Activated naive CD8-positive, alpha-beta T cell treated with anti-CD3 and anti-CD28 coated beads, Interleukin-2, amount 10 ng/mL, durations not matched to agents 7 days and 5 days (primary cell): Measurements from ENCODE around the gene DYNLT4. TPM values are rescaled to one million over a fixed set of nuclear protein-coding genes. Genes with fewer than 3 reads are reported as not detected.
A peak's percentile ranks its signal among the peaks of the same experiment; 100 is the strongest.

ENCODE experiments used
- ATAC-seq: fragments of 150-1000 bp; cut with Tn5 transposase; one replicate; pipeline ENCODE4 v1.10.0; 2021; ENCODE audit warnings: low read depth, moderate library complexity
- POLR2A ChIA-PET: fragments of 350-600 bp; sonication (Branson Sonifier 250); formaldehyde crosslinking; loops from one replicate; lab custom pipeline; 2021; ENCODE audit warnings: antibody characterized with exemption; lab: Charles Lee
- DNase-seq: peaks from one replicate; pipeline ENCODE4 v3.0.0; 2021
- H3K27ac Mint-ChIP-seq: one replicate; pipeline ENCODE4 v1.8.0; 2022; ENCODE audit warnings: mild to moderate bottlenecking, mixed read lengths
- H3K27me3 Mint-ChIP-seq: one replicate; pipeline ENCODE4 v1.8.0; 2022; ENCODE audit warnings: mild to moderate bottlenecking, moderate library complexity, mixed read lengths
- H3K36me3 Mint-ChIP-seq: one replicate; pipeline ENCODE4 v1.8.0; 2021; ENCODE audit warnings: mild to moderate bottlenecking, mixed read lengths
- H3K4me1 Mint-ChIP-seq: one replicate; pipeline ENCODE4 v1.8.0; 2021; ENCODE audit warnings: mixed read lengths
- H3K4me3 Mint-ChIP-seq: one replicate; pipeline ENCODE4 v1.8.0; 2022; ENCODE audit warnings: mild to moderate bottlenecking, moderate library complexity, mixed read lengths
- H3K9me3 Mint-ChIP-seq: one replicate; pipeline ENCODE4 v1.8.0; 2021; ENCODE audit warnings: mixed read lengths
- total RNA-seq, 2 experiments: library from RNA; stranded (reverse); gene quantifications; one replicate each; pipeline ENCODE4 v1.2.3, GENCODE V29; 2021

Gene DYNLT4
- total RNA-seq, 2 experiments from 2014 or later = 0.43 to 0.97 TPM

- Mint-ChIP-seq H3K27me3 (no peaks in the 10 kb centered on the region), H3K4me3 (no peak within 1 kb of the TSS), H3K9me3 (no peaks in the 10 kb centered on the region), H3K27ac (no peak within 1 kb of the TSS), H3K4me1 (peaks cover 25% of the 10 kb centered on the region), H3K36me3 (peaks cover under 1% of the 10 kb centered on the region)
- no peak for DNase-seq
- POLR2A ChIA-PET = interaction anchor here (0.9 to 8.4 kb wide), 6 partner anchors 12 to 67 kb away, joined by 4 to 93 read pairs (median 34); partner anchors contain the start of genes PLK3, RNU5D-1 and RPS8
- ATAC-seq = no peak
These were observed 18.9 kb downstream of the DYNLT4 start, which contains the start of gene BEST4 for GRCh38 chr1:44788120-44788860. Gene BEST4, minus strand, starts transcription at chr1:44788170. Its CDS starts 465 bp downstream, at chr1:44787705.

- Mint-ChIP-seq H3K27me3 (no peaks in the 10 kb centered on the region), H3K4me1 (peaks cover 26% of the 10 kb centered on the region), H3K27ac (no peak overlapping the region), H3K9me3 (no peaks in the 10 kb centered on the region), H3K36me3 (peaks cover 4% of the 10 kb centered on the region), H3K4me3 (no peak overlapping the region)
- ATAC-seq = no peak
- POLR2A ChIA-PET = interaction anchor here (0.9 to 8.4 kb wide), 7 partner anchors 9 to 66 kb away, joined by 4 to 93 read pairs (median 9); partner anchors contain the start of genes PLK3, RNU5D-1 and RPS8
- DNase-seq = no peak
These were observed 19.6 kb downstream of the DYNLT4 start for GRCh38 chr1:44787506-44787905.

GRCh38 chr1:44786841-44787426 is 20.2 kb downstream of the DYNLT4 start:
- Mint-ChIP-seq H3K27ac (peak overlapping the region; percentile 71), H3K36me3 (peaks cover 4% of the 10 kb centered on the region), H3K4me1 (peaks cover 26% of the 10 kb centered on the region), H3K27me3 (no peaks in the 10 kb centered on the region), H3K9me3 (no peaks in the 10 kb centered on the region), H3K4me3 (peak overlapping the region; percentile 66)
- ATAC-seq = no peak
- DNase-seq = no peak
- POLR2A ChIA-PET = interaction anchor here (1.0 to 8.4 kb wide), 8 partner anchors 10 to 553 kb away, joined by 3 to 93 read pairs (median 34); partner anchors contain the start of genes BTBD19, DYNLT4, HECTD3 and MUTYH

GRCh38 chr1:44786138-44786840 is 20.9 kb downstream of the DYNLT4 start:
- DNase-seq (peak; percentile 87), ATAC-seq (peak; percentile 69)
- Mint-ChIP-seq H3K9me3 (no peaks in the 10 kb centered on the region), H3K4me3 (peak overlapping the region; percentile 66), H3K27ac (peak overlapping the region; percentile 71), H3K27me3 (no peaks in the 10 kb centered on the region), H3K36me3 (peaks cover 5% of the 10 kb centered on the region), H3K4me1 (peaks cover 26% of the 10 kb centered on the region)
- POLR2A ChIA-PET = interaction anchor here (1.0 to 8.4 kb wide), 8 partner anchors 11 to 554 kb away, joined by 3 to 93 read pairs (median 34); partner anchors contain the start of genes BTBD19, DYNLT4, HECTD3 and MUTYH

- Mint-ChIP-seq H3K9me3 (no peaks in the 10 kb centered on the region), H3K4me1 (peaks cover 26% of the 10 kb centered on the region), H3K4me3 (peak overlapping the region; percentile 66), H3K27ac (peak overlapping the region; percentile 71), H3K36me3 (peaks cover 7% of the 10 kb centered on the region), H3K27me3 (no peaks in the 10 kb centered on the region)
- ATAC-seq (no peak), DNase-seq (peak; percentile 34)
- POLR2A ChIA-PET = interaction anchor here (0.7 to 8.4 kb wide), 10 partner anchors 10 to 226 kb away, joined by 3 to 93 read pairs (median 24); partner anchors contain the start of genes BTBD19, DYNLT4, HECTD3 and PLK3
These were observed 21.5 kb downstream of the DYNLT4 start for GRCh38 chr1:44785501-44786137.

- Mint-ChIP-seq H3K4me1 (peaks cover 26% of the 10 kb centered on the region), H3K27ac (peak overlapping the region; percentile 71), H3K4me3 (peak overlapping the region; percentile 66), H3K27me3 (no peaks in the 10 kb centered on the region), H3K9me3 (no peaks in the 10 kb centered on the region), H3K36me3 (peaks cover 13% of the 10 kb centered on the region)
- POLR2A ChIA-PET = interaction anchor here (0.7 to 8.4 kb wide), 12 partner anchors 9 to 706 kb away, joined by 3 to 93 read pairs (median 22); partner anchors contain the start of genes BTBD19, DYNLT4, HECTD3 and PLK3
- DNase-seq (no peak), ATAC-seq (no peak)
These were observed 22.1 kb downstream of the DYNLT4 start for GRCh38 chr1:44785029-44785380.

- ATAC-seq (peak; percentile 51), DNase-seq (peak; percentile 73)
- H3K4me3 Mint-ChIP-seq = peak overlapping the region; percentile 71
- peaks cover 26% of the 10 kb centered on the region for H3K4me1 Mint-ChIP-seq
- H3K9me3 Mint-ChIP-seq = no peaks in the 10 kb centered on the region
- H3K27ac Mint-ChIP-seq = peak overlapping the region; percentile 83
- POLR2A ChIA-PET = interaction anchor here (0.7 to 8.4 kb wide), 11 partner anchors 9 to 707 kb away, joined by 3 to 93 read pairs (median 23); partner anchors contain the start of genes BTBD19, DYNLT4, HECTD3 and PLK3
- H3K27me3 Mint-ChIP-seq = no peaks in the 10 kb centered on the region
- H3K36me3 Mint-ChIP-seq = peaks cover 15% of the 10 kb centered on the region
These were observed 22.8 kb downstream of the DYNLT4 start for GRCh38 chr1:44784094-44785028.

GRCh38 chr1:44783697-44784093 is 23.5 kb downstream of the DYNLT4 start:
- no peaks in the 10 kb centered on the region for H3K9me3 Mint-ChIP-seq
- DNase-seq (no peak), ATAC-seq (no peak)
- H3K4me1 Mint-ChIP-seq = peaks cover 29% of the 10 kb centered on the region
- peak overlapping the region; percentile 71 for H3K4me3 Mint-ChIP-seq
- H3K27ac Mint-ChIP-seq = peak overlapping the region; percentile 83
- no peaks in the 10 kb centered on the region for H3K27me3 Mint-ChIP-seq
- POLR2A ChIA-PET = interaction anchor here (0.7 to 8.4 kb wide), 10 partner anchors 8 to 520 kb away, joined by 3 to 93 read pairs (median 24); partner anchors contain the start of genes BTBD19, DYNLT4, HECTD3 and PLK3
- peaks cover 18% of the 10 kb centered on the region for H3K36me3 Mint-ChIP-seq

GRCh38 chr1:44780583-44781121 is 26.5 kb downstream of the DYNLT4 start:
- ATAC-seq = no peak

GRCh38 chr1:44778705-44779576 is 28.2 kb downstream of the DYNLT4 start:
- DNase-seq (no peak), ATAC-seq (no peak)
- Mint-ChIP-seq H3K36me3 (peaks cover 45% of the 10 kb centered on the region), H3K4me1 (peaks cover 31% of the 10 kb centered on the region), H3K27me3 (no peaks in the 10 kb centered on the region), H3K9me3 (no peaks in the 10 kb centered on the region), H3K27ac (peak overlapping the region; percentile 64), H3K4me3 (peak overlapping the region; percentile 45)
- POLR2A ChIA-PET = interaction anchor here (0.8 to 4.2 kb wide), 6 partner anchors 21 to 57 kb away, joined by 3 to 28 read pairs (median 6); partner anchors contain the start of gene PLK3

More at GRCh38 chr1:44780583-44781121, 26.5 kb downstream of the DYNLT4 start:
- Mint-ChIP-seq H3K36me3 (peaks cover 42% of the 10 kb centered on the region), H3K9me3 (no peaks in the 10 kb centered on the region), H3K27me3 (no peaks in the 10 kb centered on the region), H3K4me1 (peaks cover 38% of the 10 kb centered on the region), H3K27ac (no peak overlapping the region), H3K4me3 (no peak overlapping the region)
- POLR2A ChIA-PET = interaction anchor here (0.7 to 1.7 kb wide), 6 partner anchors 19 to 59 kb away, joined by 3 to 9 read pairs (median 4); partner anchors contain the start of genes PLK3 and RNU5D-1
- no peak for DNase-seq
